Measurements from ENCODE around the gene IFIT1B. TPM values are rescaled to one million over a fixed set of nuclear protein-coding genes. Genes with fewer than 3 reads are reported as not detected.
"Not testable (repeated sequence)": the region's sequence is repeated elsewhere in the genome, so short reads cannot be mapped to it uniquely, and the experiment has no call there.

The IFIT1B gene
- total RNA-seq, 2 experiments from 2014 or later, result not detected

- Mint-ChIP-seq H3K4me3 (no peak overlapping the region), H3K27me3 (peaks cover 63% of the 10 kb centered on the region), H3K4me1 (peaks cover 10% of the 10 kb centered on the region), H3K36me3 (peaks cover 13% of the 10 kb centered on the region), H3K9me3 (no peaks in the 10 kb centered on the region), H3K27ac (no peak overlapping the region)
- DNase-seq, result no peak
Measured at GRCh38 chr10:89343089-89343767, 34.6 kb upstream of the IFIT1B start.

- no peak for DNase-seq
- Mint-ChIP-seq H3K4me1 (peaks cover 10% of the 10 kb centered on the region), H3K36me3 (peaks cover 6% of the 10 kb centered on the region), H3K27ac (no peak overlapping the region), H3K4me3 (no peak overlapping the region), H3K9me3 (no peaks in the 10 kb centered on the region), H3K27me3 (peaks cover 54% of the 10 kb centered on the region)
Measured at GRCh38 chr10:89344156-89344555, 33.7 kb upstream of the IFIT1B start.

DNA sequence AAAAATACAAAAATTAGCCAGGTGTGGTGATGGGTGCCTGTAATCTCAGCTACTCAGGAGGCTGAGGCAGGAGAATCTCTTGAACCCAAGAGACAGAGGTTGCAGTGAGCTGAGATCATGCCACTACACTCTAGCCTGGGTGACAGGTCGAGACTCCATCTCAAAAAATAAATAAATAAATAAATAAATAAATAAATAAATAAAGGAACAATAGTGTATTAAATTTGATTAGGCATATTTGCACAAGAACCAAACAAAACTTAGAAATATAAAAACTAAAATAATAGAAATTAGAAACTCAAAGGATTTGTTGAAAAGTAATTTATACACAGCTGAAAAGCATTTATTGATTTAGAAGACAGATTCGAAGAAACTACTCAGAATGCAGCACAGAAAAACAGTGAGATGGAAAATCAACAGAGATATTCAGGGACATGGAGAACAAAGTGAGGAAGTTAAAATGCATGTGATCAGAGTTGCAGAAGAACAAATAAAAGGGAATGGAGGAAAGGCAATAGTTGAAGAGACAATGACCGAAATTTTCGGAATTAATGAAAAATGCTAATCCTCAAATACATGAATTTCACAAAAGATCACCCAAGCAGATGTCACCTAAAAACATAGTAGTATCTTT, 32.4 kb upstream of the IFIT1B start:
- H3K4me1 Mint-ChIP-seq, result peaks cover 11% of the 10 kb centered on the region
- H3K27ac Mint-ChIP-seq, result no peak overlapping the region
- H3K9me3 Mint-ChIP-seq, result no peaks in the 10 kb centered on the region
- H3K27me3 Mint-ChIP-seq, result peaks cover 50% of the 10 kb centered on the region
- no peak for DNase-seq
- peaks cover 1% of the 10 kb centered on the region for H3K36me3 Mint-ChIP-seq
- H3K4me3 Mint-ChIP-seq, result no peak overlapping the region

DNA sequence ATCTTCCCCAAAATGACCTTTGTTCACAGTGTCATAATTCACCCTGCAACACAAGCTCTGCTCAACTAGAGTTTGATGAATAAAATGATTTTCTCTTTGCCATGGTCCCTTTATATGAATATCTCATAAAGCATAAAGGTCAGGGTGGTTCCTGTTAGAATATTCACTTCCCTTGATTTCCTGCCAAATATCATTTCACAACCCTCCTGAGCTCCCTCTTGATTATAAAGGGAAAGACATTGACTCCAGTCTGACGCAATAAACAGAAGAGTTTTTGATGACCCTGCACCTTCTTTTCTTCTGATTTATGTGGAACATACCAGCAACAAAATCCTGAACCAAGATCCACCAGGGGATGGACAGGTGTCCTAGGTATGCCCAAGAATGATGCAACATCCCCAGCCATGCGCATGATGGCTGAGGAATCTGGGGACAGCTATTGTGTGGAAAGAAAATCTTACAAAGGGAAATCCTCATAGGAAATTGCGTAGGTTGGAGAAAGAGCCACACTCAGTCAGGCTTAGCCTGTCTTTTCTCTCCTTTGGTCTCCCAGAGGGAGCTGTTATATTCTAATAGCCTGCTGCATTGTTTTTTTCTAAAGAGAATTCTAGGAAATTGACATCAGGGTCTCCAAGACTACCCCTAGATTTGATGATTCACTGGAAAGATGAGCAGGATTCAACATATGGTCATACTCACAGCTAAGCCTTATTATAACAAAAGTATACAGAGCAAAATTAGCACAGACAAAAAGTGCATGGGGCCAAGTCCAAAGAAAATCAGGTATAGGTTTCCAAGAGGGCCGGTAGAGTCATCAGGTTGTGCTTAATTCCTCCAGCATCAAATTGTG, 31.2 kb upstream of the IFIT1B start:
- H3K36me3 Mint-ChIP-seq, result peaks cover 1% of the 10 kb centered on the region
- peaks cover 43% of the 10 kb centered on the region for H3K27me3 Mint-ChIP-seq
- H3K9me3 Mint-ChIP-seq, result no peaks in the 10 kb centered on the region
- H3K4me3 Mint-ChIP-seq, result no peak overlapping the region
- no peak for DNase-seq
- no peak overlapping the region for H3K27ac Mint-ChIP-seq
- peaks cover 22% of the 10 kb centered on the region for H3K4me1 Mint-ChIP-seq

DNA sequence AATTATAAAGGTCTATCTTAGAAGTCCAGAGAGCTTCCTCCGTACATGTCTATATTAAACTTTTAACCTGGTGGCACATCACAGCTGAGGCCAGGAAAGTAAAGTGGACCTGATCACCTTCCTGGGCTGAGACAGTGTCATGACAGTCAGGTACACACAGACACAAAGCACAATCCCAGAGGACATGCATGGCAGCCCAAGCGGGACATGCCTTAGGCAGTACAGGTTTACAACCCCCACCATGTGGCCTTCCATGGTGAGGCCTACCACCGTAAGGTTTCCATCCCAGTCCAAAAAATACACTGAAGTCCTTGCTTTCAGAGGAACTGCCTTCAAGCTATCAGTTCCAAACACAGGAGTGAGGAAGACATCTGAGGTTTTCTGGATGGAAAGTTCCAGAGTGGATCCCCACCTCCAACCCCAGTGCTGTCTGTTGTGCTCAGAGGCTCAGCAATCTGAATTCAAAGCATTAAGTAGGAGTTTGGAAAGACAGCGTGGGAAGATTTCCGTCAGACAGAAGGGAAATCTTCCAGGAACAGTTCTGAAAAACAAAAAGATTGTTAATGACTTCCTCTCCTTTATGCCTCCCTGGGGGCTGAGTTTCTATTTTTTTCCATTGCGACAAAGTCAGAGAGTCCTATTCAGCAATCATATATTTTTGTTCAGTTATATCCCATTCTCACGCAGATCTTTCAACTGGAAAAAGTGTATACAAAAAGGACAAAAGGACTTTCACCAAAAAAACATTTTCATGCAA, 30.0 kb upstream of the IFIT1B start:
- Mint-ChIP-seq H3K36me3 (peaks cover 1% of the 10 kb centered on the region), H3K27ac (no peak overlapping the region), H3K9me3 (no peaks in the 10 kb centered on the region), H3K4me3 (no peak overlapping the region), H3K4me1 (peaks cover 30% of the 10 kb centered on the region), H3K27me3 (peaks cover 35% of the 10 kb centered on the region)
- no peak for DNase-seq

DNA sequence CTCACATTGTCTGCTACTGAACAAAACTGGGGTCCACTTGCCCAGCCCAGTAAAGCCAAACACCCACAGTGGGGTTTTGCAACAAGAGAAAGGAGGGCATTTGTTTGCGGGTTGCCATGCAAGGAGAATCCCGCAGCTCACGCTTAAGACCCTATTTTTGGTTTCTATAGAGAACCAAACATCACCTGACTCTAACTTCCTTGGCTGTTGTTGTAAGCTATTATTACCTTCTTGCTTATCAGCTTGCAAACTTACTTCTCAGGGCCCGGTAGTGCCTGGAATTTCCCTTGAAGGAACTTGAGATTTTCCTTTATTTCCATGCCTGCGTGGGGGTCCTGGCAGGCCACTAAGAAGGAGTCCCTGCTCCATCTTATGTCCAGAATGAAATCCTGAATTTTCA, 29.4 kb upstream of the IFIT1B start:
- H3K27me3 Mint-ChIP-seq, result peaks cover 32% of the 10 kb centered on the region
- H3K9me3 Mint-ChIP-seq, result no peaks in the 10 kb centered on the region
- peaks cover 3% of the 10 kb centered on the region for H3K36me3 Mint-ChIP-seq
- H3K27ac Mint-ChIP-seq, result no peak overlapping the region
- H3K4me1 Mint-ChIP-seq, result peaks cover 30% of the 10 kb centered on the region
- DNase-seq, result no peak
- H3K4me3 Mint-ChIP-seq, result no peak overlapping the region

GRCh38 chr10:89348975-89349374, 28.9 kb upstream of the IFIT1B start:
- no peak for DNase-seq
- no peak overlapping the region for H3K27ac Mint-ChIP-seq
- no peak overlapping the region for H3K4me3 Mint-ChIP-seq
- peaks cover 5% of the 10 kb centered on the region for H3K36me3 Mint-ChIP-seq
- peaks cover 30% of the 10 kb centered on the region for H3K4me1 Mint-ChIP-seq
- peaks cover 2% of the 10 kb centered on the region for H3K9me3 Mint-ChIP-seq
- H3K27me3 Mint-ChIP-seq, result peaks cover 32% of the 10 kb centered on the region

DNA sequence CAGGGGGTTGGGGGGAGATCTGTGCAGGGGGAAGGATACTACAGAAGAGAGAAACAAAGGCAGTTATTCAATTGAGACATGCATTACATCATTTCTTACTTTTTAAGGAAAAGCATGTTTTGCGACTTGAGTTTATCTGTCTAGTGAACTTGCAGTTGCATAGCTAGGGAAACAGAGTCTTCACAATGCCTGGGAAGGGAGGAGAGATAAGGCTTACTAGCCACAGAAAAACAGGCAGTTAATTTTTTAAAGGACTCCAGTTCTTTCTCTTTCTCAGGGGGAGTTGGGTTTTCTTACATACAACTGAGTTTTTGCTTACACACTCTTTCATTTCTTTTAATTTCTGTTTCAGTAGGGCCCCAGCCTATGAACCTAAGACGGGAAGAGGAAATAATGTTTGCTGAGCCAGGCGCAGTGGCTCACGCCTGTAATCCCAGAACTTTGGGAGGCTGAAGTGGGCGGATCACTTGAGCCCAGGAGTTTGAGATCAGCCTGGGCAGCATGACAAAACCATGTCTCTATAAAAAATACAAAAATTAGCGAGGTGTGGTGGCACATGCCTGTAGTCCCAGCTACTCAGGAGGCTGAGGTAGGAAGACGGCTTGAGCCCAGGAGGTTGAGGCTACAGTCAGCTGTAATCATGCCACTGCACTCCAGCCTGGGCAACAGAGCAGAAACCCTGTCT, 27.1 kb upstream of the IFIT1B start:
- not testable (repeated sequence) for H3K4me3 Mint-ChIP-seq, H3K27ac Mint-ChIP-seq, DNase-seq, H3K9me3 Mint-ChIP-seq, H3K36me3 Mint-ChIP-seq
- Mint-ChIP-seq H3K4me1 (peaks cover 30% of the 10 kb centered on the region), H3K27me3 (peaks cover 23% of the 10 kb centered on the region)

DNA sequence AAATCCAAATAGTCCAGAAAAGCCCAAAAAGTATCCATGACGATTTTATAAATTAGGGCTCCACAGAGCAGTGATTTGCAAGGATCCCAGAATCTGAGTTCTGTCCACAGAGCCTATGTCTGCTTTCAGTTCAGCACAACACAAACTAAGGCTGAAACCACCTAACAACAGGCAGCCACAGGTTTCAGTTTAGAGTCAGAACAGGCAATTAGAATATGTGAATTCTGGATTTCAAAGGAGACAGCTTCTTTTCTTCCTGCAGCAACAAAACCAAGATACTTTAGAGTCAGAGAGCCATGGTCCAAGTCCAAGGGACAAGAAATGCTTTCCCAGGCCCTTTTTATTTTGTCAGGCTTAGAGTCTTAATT, 26.5 kb upstream of the IFIT1B start:
- Mint-ChIP-seq H3K9me3 (peaks cover 5% of the 10 kb centered on the region), H3K36me3 (peaks cover 7% of the 10 kb centered on the region), H3K27ac (no peak overlapping the region), H3K4me1 (peaks cover 30% of the 10 kb centered on the region), H3K4me3 (no peak overlapping the region), H3K27me3 (peaks cover 20% of the 10 kb centered on the region)
- no peak for DNase-seq

- H3K27me3 Mint-ChIP-seq, result peaks cover 17% of the 10 kb centered on the region
- DNase-seq, result no peak
- H3K4me1 Mint-ChIP-seq, result peaks cover 27% of the 10 kb centered on the region
- no peak overlapping the region for H3K4me3 Mint-ChIP-seq
- H3K27ac Mint-ChIP-seq, result no peak overlapping the region
- peaks cover 7% of the 10 kb centered on the region for H3K36me3 Mint-ChIP-seq
- H3K9me3 Mint-ChIP-seq, result peaks cover 5% of the 10 kb centered on the region
Measured at GRCh38 chr10:89351780-89352597, 25.9 kb upstream of the IFIT1B start.

- Mint-ChIP-seq H3K4me3 (no peak overlapping the region), H3K36me3 (peaks cover 7% of the 10 kb centered on the region), H3K27ac (no peak overlapping the region), H3K27me3 (peaks cover 17% of the 10 kb centered on the region), H3K9me3 (peaks cover 5% of the 10 kb centered on the region), H3K4me1 (peaks cover 25% of the 10 kb centered on the region)
- no peak for DNase-seq
Measured at GRCh38 chr10:89352802-89353201, 25.1 kb upstream of the IFIT1B start.

DNA sequence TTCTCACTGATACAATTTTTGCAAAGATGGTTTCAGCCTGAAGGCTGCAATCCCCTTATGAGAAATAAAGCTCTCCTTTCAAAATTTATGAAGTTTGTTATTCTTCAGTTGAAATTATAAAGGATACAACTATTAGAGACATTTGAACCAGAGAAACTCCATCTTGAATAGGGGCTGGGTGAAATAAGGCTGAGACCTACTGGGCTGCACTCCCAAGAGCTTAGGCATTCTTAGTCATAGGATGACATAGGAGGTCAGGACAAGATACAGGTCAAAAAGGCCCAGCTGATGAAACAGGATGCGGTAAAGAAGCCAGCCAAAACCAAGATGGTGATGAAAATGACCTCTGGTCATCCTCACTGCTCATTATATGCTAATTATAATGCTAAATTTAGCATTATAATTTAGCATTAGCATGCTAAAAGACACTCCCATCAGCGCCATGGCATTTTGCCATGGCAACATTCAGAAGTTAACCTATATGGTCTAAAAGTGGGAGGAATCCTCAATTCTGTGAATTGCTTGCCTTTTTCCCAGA, 22.4 kb upstream of the IFIT1B start:
- peaks cover 19% of the 10 kb centered on the region for H3K4me1 Mint-ChIP-seq
- peaks cover 13% of the 10 kb centered on the region for H3K27me3 Mint-ChIP-seq
- H3K27ac Mint-ChIP-seq, result no peak overlapping the region

DNA sequence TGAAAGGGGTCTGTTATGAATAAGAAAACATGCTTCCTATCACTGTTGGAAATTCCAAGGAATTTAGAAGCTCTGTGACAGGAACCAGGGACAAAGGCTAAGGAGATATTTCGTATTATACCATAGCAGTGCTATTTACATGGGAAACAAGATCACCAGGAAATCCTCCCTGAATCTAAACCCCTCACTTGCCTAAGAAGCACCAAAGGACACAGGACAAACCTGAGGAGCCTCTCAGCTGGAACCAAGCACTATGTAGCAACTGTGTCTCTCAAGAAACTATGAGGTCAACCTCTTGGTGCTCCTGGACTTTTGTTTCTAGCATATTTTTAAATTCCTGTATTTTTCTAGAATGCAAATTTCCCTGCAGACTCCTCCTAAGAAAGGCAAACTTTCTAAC, 20.8 kb upstream of the IFIT1B start:
- H3K9me3 Mint-ChIP-seq, result peaks cover 5% of the 10 kb centered on the region
- H3K27me3 Mint-ChIP-seq, result peaks cover 18% of the 10 kb centered on the region
- H3K36me3 Mint-ChIP-seq, result peaks cover 6% of the 10 kb centered on the region
- no peak overlapping the region for H3K27ac Mint-ChIP-seq
- H3K4me1 Mint-ChIP-seq, result peaks cover 3% of the 10 kb centered on the region
- H3K4me3 Mint-ChIP-seq, result no peak overlapping the region
- DNase-seq, result no peak

More for the DNA sequence above, 22.4 kb upstream of the IFIT1B start:
- Mint-ChIP-seq H3K36me3 (peaks cover 6% of the 10 kb centered on the region), H3K4me3 (no peak overlapping the region), H3K9me3 (peaks cover 5% of the 10 kb centered on the region)
- DNase-seq, result no peak

Measured in activated naive CD8-positive, alpha-beta T cell treated with anti-CD3 and anti-CD28 coated beads for 36 hours (primary cell).